Measurements from ENCODE around the gene CORO1C.
A peak's percentile ranks its signal among the peaks of the same experiment; 100 is the strongest.

CORO1C gene

DNA sequence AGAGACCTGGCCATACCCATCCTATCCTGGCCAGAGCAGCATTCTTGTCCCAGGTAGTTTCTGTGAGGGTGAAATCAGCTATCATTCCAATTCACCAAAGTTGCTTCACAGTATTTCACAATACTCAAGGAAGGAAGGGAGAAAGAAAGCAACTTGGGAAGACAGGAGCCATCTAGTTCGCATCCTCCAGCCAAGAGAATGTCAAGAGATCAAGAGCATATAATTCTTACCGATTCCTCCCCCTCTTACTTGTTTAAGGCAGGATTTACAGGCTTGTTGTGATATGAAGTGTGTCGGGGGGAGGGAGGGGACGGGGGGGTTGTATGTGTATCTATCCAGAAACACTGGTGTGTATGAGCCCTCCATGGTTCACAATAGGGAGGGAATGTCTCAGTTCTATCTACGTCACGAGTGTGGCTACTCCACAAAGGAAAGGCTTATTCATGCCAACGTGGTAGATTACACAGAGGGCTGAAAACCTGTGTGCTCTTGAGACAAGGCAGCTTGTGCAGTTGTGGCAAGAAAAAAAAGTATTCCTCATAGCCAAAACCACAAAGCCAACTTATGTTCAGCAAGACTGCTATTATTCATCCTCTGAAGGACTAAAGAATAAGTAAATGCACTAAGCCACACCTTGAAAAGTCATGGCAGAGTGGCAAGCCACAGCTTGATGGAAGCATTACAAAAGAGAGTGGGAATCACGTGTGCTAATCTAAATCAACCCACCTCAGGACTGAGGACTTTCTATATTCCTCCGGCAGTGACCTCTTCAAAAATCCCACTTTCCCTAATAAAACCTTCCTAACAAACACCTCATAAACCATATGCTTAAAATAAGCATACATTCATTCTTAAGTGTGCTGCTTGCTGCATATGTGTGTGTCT, 35.0 kb downstream of the CORO1C start:
- no peak for FAIRE-seq

DNA sequence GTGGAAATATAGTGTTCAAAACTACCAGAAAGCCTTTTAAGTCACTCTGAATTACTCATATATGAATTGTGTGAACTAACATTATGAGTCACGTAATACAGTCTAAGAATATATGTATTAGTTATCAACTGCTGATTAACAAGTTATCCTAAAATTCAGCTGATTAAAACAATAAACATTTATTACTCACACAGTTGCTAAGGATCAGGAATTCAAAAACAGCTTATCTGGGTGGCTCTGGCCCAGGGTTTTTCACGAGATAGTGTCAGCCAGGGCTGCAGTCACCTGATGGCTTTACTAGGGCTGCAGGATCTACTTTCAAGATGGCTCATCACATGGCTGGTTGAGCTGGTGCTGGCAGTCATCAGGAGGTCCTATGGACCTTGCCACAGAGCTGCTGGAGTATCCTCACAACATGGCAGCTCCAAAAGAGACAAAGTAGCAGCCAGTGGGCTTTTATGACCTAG, 36.5 kb downstream of the CORO1C start:
- no peak for FAIRE-seq

GRCh38 chr12:108693751-108694150, 37.6 kb downstream of the CORO1C start:
- no peak for FAIRE-seq

DNA sequence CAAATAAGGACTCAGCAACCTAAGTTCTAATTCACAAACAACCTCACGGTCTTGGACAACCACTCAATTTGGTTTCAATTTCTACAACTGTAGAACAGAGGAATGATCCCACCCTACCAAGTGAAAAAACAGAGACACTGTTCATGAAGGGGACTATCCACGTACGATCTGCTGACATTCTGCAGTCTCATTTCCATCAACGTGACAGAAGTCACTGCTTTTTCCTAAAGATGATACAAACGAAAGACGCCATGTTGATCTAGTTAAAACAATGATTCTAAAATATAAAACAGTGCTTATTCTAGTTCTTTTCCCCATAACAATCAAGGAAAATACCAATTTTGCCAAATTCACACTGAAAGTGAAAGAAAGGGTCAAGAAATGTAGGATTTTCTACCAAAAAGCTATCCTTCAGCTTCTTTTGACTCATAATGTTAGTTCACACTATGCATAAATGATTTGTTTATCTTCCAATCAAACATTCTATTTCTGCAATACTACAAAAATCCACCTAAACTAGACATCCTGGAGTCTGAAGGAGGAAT, 38.1 kb downstream of the CORO1C start:
- FAIRE-seq = no peak

- no peak for FAIRE-seq
Observed at GRCh38 chr12:108691998-108692808, 39.1 kb downstream of the CORO1C start.

GRCh38 chr12:108691175-108691997, 39.9 kb downstream of the CORO1C start:
- FAIRE-seq = peak; percentile 40

GRCh38 chr12:108690542-108691174, 40.7 kb downstream of the CORO1C start:
- no peak for FAIRE-seq

GRCh38 chr12:108690191-108690518, 41.2 kb downstream of the CORO1C start:
- no peak for FAIRE-seq

DNA sequence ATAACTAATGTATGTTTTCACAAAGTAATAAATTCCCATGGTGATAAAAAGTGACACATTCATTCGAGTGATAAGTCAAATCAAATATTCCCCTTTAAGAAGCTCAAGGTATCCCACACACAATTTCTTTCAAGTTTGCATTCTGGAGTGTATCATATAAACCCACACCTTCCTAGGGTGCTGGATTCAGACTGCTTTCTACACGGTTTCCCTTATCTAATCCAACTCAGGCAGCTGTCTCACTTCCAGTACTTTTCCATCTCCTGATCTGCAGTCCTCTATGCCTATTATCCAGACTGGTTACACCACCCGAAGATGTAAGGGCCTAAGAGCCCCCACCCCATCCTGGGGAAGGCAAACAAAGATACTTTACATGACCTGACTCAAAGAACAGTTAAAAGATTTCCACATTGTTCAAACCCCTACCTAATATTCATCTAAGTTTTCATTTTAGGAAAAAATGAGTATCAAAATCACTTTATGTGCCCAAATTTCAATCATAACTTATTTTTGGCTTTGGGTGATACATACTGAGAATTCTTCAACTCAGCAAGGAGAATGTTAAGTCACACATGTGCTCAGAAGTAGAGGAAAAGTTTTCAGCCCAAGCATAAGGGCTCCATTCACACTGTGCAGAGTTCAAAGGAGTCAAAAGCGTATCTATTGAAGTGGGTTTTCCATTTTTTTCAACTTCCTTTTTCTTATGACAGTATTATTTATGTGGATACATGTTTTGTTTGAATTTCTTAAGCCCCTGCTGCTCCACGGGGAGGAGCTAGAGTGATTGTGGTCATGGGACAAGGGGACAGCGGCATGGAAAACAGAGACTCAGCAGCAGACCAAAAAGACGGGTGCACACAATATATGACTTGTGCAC, 41.8 kb downstream of the CORO1C start:
- no peak for FAIRE-seq

DNA sequence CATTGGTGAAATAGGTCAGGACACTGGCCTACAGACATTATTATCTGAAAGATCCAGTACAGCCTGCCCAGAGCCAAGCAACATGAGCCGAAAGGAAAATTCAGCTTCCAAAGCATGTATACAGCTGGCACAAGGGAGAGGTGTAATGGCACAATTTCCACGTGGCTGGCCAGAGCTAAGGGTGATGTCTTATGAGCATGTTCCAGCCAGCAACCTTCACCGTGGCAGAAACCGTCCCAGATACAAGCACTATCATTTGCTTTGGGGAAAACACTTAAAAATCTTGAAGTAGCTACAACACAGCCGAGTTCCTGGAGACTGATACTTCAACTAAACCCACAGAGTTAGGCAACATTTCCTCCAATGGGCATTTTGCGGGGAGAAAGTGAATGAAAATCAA, 44.5 kb downstream of the CORO1C start:
- no peak for FAIRE-seq

DNA sequence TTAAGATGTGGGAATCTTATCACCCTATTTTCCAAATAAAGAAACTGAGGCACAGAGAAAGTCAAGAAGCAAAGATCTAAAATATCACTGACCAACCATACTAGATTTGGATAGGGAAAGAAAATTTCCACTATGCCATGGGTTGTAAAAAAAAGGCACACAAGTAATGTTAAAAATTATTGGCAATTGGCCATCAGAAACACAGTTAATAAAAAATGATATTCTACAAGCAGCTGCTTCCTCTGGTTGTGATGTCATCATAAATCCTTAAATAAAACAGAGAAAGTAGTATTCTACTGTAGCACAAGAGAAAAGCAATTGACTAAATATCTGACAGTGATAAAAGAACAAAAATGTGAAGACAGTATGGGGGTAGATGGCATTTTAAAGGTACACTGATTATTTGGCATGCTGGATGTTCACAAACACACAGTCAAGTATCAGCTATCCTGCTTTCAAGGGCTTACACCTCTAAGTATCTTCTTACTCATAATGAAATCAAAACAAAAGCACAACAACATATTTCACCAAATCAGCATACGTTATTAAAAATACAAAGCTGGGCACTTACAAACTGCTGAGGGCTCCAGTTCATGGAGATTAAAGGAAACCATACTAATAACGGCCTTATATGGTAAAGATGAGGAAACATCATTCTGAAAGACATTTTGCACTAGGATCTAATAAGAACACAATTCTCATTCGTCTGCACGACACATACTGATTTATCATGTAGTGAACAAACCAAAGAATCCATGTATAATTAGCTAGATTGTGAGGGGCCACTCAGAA, 45.7 kb downstream of the CORO1C start:
- no peak for FAIRE-seq

DNA sequence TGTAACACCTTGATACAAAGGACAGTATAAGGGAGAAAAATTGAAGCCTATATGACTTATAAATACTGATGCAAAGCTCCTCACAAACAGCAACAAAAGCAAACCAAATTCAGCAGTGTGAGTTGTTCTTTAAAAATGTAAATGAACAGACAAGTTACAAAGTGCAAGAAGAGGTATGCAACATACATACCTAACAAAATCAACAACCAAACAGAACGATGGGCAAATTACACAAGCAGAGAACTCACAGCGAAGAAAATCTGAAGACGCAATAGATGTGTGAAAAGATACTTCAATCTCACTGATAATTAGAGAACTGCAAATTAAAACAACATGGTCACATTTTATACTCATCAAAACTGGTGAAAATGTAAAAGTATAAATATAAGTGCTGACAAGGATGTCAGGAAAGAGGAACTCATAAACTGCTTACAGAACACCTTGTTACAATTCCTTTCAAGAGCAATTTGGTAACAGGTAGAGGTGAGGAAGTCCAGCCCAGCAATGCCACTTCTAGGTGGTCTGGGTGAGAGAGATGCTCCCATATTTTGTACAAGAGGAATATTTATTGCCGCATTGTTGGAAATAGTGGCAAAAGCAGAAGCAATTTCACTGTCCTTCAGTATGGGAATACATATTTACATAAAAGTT, 47.3 kb downstream of the CORO1C start:
- no peak for FAIRE-seq

GRCh38 chr12:108681317-108681716, 50.0 kb downstream of the CORO1C start:
- no peak for FAIRE-seq

- no peak for FAIRE-seq
Observed at GRCh38 chr12:108679106-108679681, 52.1 kb downstream of the CORO1C start.

DNA sequence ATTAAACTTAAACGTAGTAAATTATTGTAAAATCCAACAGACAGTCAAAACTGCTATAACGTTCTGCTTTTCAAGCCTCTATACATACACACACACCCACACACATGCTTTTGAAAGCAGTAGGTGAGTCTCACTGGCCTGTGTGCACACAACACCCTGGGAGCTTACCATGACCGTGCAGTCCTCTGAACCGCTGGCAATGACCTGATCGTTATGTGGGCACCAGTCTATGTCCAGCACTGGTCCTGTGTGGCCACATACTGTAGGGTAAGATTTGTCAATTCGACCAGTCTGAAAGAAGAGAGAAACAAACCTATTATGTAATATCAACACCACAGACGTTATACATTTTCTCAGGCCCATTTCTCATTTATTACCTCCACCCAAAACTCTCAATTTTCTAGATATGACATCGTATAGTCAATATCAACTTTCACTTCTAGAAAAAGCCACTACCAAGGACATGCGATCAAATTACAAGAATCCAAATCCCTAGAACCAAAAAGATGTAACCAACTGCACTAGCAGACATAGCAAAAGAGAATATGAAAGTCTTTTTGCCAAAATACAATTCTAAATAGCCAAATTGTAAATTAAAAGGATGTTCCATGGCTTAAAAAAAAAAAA, 53.1 kb downstream of the CORO1C start:
- no peak for FAIRE-seq

GRCh38 chr12:108677381-108677780, 53.9 kb downstream of the CORO1C start:
- FAIRE-seq = no peak

- FAIRE-seq = no peak
Observed at GRCh38 chr12:108676707-108677106, 54.6 kb downstream of the CORO1C start.

DNA sequence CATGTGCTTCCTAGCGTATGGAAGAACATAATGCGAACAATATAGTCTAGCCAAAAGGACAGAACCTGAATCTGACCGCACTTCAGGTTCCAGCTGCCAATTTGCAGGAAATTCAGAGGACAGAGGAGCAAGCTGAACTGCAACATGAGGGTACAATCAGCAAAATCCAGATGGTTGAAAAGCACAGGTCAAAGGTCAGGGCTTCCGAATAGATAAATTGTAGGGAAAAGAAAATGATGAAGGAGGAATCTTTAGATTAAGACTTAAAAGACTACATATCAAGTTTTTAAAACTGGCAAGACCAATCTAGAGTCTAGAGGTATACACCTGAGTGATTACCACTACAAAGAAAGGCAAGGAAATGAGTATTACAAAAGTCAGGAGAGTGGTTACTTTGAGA, 55.5 kb downstream of the CORO1C start:
- no peak for FAIRE-seq

DNA sequence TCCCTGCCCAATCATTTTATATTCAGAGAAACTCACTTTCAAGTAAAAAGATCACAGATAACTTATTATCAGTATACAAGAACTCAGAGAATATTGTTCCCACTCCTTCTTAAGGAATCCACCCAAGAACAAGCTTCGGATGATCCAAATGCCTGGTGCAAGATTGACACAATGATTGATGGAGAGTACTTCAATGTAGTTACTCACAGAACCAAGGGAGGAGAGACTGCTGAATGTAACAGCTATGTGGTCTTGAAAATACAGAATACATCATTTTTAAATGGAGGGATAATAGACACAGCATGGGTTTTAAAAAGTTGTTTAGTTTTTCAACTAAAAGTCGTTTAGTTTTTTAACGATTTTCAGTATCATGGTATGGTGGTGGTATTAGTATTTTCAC, 59.3 kb downstream of the CORO1C start:
- FAIRE-seq = no peak

Measured in G401.6 (cell line).